Renal cortical epithelial cell (primary cell): ENCODE data around the gene EYA4. TPM values are rescaled to one million over a fixed set of nuclear protein-coding genes. Genes with fewer than 3 reads are reported as not detected.
A peak's percentile ranks its signal among the peaks of the same experiment; 100 is the strongest.

Source experiments
- DNase-seq: peaks from one replicate; pipeline ENCODE4 v3.0.0-alpha.2; 2011; ENCODE audit warnings: low read depth
- total RNA-seq: library from RNA; depleted of rRNA; stranded (reverse); fragments of >200 nt; gene quantifications from 2 replicates; pipeline ENCODE4 v1.2.3, GENCODE V29; 2014

EYA4 gene
- 0.17 and 1.1 TPM in 2 replicates for total RNA-seq

- no peak for DNase-seq
Observed at GRCh38 chr6:133241086-133241900, at the start of gene EYA4. Gene EYA4 (plus strand): TSS chr6:133241357. CDS start chr6:133274781, 33,424 bp downstream.

- no peak for DNase-seq
Observed at GRCh38 chr6:133193396-133193795, 47.8 kb upstream of the EYA4 start.

- no peak for DNase-seq
Observed at GRCh38 chr6:133198725-133199124, 42.4 kb upstream of the EYA4 start.

GRCh38 chr6:133201231-133201630 lies 39.9 kb upstream of the EYA4 start:
- no peak for DNase-seq

- DNase-seq = peak; percentile 50
Observed at GRCh38 chr6:133202610-133203343, 38.4 kb upstream of the EYA4 start.

GRCh38 chr6:133203344-133203697 lies 37.8 kb upstream of the EYA4 start:
- no peak for DNase-seq

GRCh38 chr6:133205304-133205703 lies 35.9 kb upstream of the EYA4 start:
- no peak for DNase-seq

- no peak for DNase-seq
Observed at GRCh38 chr6:133206942-133207341, 34.2 kb upstream of the EYA4 start.

GRCh38 chr6:133207754-133208153 lies 33.4 kb upstream of the EYA4 start:
- DNase-seq = no peak

GRCh38 chr6:133208183-133208755 lies 32.9 kb upstream of the EYA4 start:
- DNase-seq = no peak

- DNase-seq = no peak
Observed at GRCh38 chr6:133214267-133214666, 26.9 kb upstream of the EYA4 start.

GRCh38 chr6:133218852-133219251 lies 22.3 kb upstream of the EYA4 start:
- peak; percentile 4 for DNase-seq

GRCh38 chr6:133223452-133224029 lies 17.6 kb upstream of the EYA4 start:
- DNase-seq = no peak

GRCh38 chr6:133225560-133225959 lies 15.6 kb upstream of the EYA4 start:
- no peak for DNase-seq

GRCh38 chr6:133227344-133227743 lies 13.8 kb upstream of the EYA4 start:
- no peak for DNase-seq

- DNase-seq = no peak
Observed at GRCh38 chr6:133230052-133230451, 11.1 kb upstream of the EYA4 start.

- no peak for DNase-seq
Observed at GRCh38 chr6:133235221-133235620, 5.9 kb upstream of the EYA4 start.

GRCh38 chr6:133236932-133237331 lies 4.2 kb upstream of the EYA4 start:
- DNase-seq = no peak

- DNase-seq = no peak
Observed at GRCh38 chr6:133240511-133241085, 559 bp upstream of the EYA4 start.

GRCh38 chr6:133241901-133242636 lies 912 bp downstream of the EYA4 start:
- DNase-seq = no peak
